Nephron (organoid): ENCODE results near the gene DIP2A.

Source experiments
- H3K27ac Mint-ChIP-seq, 3 experiments: 2 replicates each; pipeline ENCODE4 v1.8.0; 2020; ENCODE audit warnings: mixed read lengths in 3 of 3, mild to moderate bottlenecking in 2 of 3, moderate library complexity in 1 of 3
- H3K27me3 Mint-ChIP-seq: 2 replicates; pipeline ENCODE4 v1.8.0; 2021; ENCODE audit warnings: low read depth, mild to moderate bottlenecking, moderate library complexity, mixed read lengths
- H3K36me3 Mint-ChIP-seq: 2 replicates; pipeline ENCODE4 v1.8.0; 2020; ENCODE audit warnings: low read depth, mixed read lengths
- H3K4me1 Mint-ChIP-seq: 2 replicates; pipeline ENCODE4 v1.8.0; 2020; ENCODE audit warnings: mixed read lengths
- H3K4me3 Mint-ChIP-seq, 3 experiments: 2 replicates each; pipeline ENCODE4 v1.8.0; 2020; ENCODE audit warnings: mild to moderate bottlenecking in 3 of 3, mixed read lengths in 3 of 3, moderate library complexity in 2 of 3
- H3K9me3 Mint-ChIP-seq: 2 replicates; pipeline ENCODE4 v1.8.0; 2020; ENCODE audit warnings: mixed read lengths
- TF ChIP-seq, protein P1 (sequence below), 3 experiments: fragments of 200-600 bp; sonication (generic); IDR thresholded peaks; one replicate each; pipeline ENCODE4 v1.5.0; 2021; ENCODE audit warnings: antibody characterized with exemption in 3 of 3; ENCODE audit not compliant: unreplicated experiment in 3 of 3

The DIP2A gene

DNA sequence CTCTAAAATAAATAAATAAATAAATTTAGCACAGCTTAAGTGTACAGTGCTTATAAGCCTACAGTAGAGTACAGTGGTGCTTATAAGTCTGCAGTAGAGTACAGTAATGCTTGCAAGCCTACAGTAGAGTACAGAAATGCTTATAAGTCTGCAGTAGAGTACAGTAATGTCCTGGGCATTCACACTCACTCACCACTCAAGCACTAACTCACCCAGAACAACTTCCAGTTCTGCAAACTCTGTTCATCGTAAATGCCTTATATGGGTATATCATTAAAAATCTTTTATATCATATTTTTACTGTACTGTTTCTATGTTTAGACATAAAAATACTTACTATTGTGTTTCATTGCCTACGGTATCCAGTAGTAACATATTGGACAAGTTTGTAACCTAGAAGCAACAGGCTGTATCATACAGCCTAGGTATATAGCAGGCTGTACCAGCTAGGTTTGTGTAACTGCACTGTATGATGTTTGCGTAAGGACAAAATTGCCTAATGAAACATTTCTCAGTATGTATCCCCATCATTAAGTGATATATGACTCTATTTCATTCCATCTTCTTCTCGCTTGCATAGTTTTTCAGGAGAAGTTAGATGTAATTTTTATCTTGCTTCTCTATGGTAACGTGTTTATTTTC lies 160.2 kb downstream of the DIP2A start:
- Mint-ChIP-seq H3K27ac (no peak overlapping the region), H3K4me1 (peaks cover 7% of the 10 kb centered on the region), H3K9me3 (peaks cover 14% of the 10 kb centered on the region), H3K36me3 (no peaks in the 10 kb centered on the region), H3K27me3 (peaks cover 10% of the 10 kb centered on the region), H3K4me3 (no peak overlapping the region)
- TF ChIP-seq, protein P1, sequence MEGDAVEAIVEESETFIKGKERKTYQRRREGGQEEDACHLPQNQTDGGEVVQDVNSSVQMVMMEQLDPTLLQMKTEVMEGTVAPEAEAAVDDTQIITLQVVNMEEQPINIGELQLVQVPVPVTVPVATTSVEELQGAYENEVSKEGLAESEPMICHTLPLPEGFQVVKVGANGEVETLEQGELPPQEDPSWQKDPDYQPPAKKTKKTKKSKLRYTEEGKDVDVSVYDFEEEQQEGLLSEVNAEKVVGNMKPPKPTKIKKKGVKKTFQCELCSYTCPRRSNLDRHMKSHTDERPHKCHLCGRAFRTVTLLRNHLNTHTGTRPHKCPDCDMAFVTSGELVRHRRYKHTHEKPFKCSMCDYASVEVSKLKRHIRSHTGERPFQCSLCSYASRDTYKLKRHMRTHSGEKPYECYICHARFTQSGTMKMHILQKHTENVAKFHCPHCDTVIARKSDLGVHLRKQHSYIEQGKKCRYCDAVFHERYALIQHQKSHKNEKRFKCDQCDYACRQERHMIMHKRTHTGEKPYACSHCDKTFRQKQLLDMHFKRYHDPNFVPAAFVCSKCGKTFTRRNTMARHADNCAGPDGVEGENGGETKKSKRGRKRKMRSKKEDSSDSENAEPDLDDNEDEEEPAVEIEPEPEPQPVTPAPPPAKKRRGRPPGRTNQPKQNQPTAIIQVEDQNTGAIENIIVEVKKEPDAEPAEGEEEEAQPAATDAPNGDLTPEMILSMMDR (IDR thresholded peaks at IDR 0.05; ENCODE audit: unreplicated experiment in 3 of 3), result no peak
